H9 (cell line): Measurements from ENCODE around the gene SETSIP. TPM values are rescaled to one million over a fixed set of nuclear protein-coding genes. Genes with fewer than 3 reads are reported as not detected.

Source experiments
- DNase-seq: peaks from one replicate; pipeline ENCODE4 v3.0.0-alpha.2; 2017
- H2AFZ ChIP-seq: one replicate; pipeline ENCODE4 v1.6.1; 2013; ENCODE audit warnings: mild to moderate bottlenecking, low read length, control low read depth, moderate library complexity
- H2AK5ac ChIP-seq: 2 replicates; pipeline ENCODE4 v1.6.1; 2013; ENCODE audit warnings: low read length, control low read depth, mixed read lengths; ENCODE audit not compliant: insufficient read length
- H2BK120ac ChIP-seq: one replicate; pipeline ENCODE4 v1.6.1; 2013; ENCODE audit warnings: low read depth, mild to moderate bottlenecking, low read length, control low read depth, inconsistent platforms; ENCODE audit not compliant: poor library complexity, severe bottlenecking
- H2BK12ac ChIP-seq: 2 replicates; pipeline ENCODE4 v1.6.1; 2013; ENCODE audit warnings: low read length, control low read depth, mixed read lengths, low read depth; ENCODE audit not compliant: insufficient read length
- H2BK15ac ChIP-seq: 2 replicates; pipeline ENCODE4 v1.6.1; 2013; ENCODE audit warnings: low read depth, low read length, control low read depth
- H2BK20ac ChIP-seq: one replicate; pipeline ENCODE4 v1.6.1; 2013; ENCODE audit warnings: low read depth, mild to moderate bottlenecking, low read length, control low read depth, inconsistent platforms; ENCODE audit not compliant: poor library complexity, severe bottlenecking
- H2BK5ac ChIP-seq: 2 replicates; pipeline ENCODE4 v1.6.1; 2013; ENCODE audit warnings: low read length, control low read depth, mixed read lengths; ENCODE audit not compliant: insufficient read length
- H3K14ac ChIP-seq: 2 replicates; pipeline ENCODE4 v1.6.1; 2013; ENCODE audit warnings: low read length, control low read depth; ENCODE audit not compliant: insufficient read depth
- H3K18ac ChIP-seq: 2 replicates; pipeline ENCODE4 v1.6.1; 2013; ENCODE audit warnings: low read depth, mild to moderate bottlenecking, mixed read lengths, low read length, control low read depth; ENCODE audit not compliant: insufficient read length
- H3K23ac ChIP-seq: 2 replicates; pipeline ENCODE4 v1.6.1; 2013; ENCODE audit warnings: low read length, control low read depth, mixed read lengths, low read depth; ENCODE audit not compliant: insufficient read length
- H3K23me2 ChIP-seq: 2 replicates; pipeline ENCODE4 v1.6.1; 2013; ENCODE audit warnings: low read depth, mild to moderate bottlenecking, mixed read lengths, low read length, control low read depth; ENCODE audit not compliant: insufficient read length, poor library complexity, severe bottlenecking
- H3K27ac ChIP-seq: 2 replicates; pipeline ENCODE4 v1.5.1; 2013; ENCODE audit warnings: low read length, control low read depth, mixed read lengths, low read depth; ENCODE audit not compliant: insufficient read length
- H3K27me3 ChIP-seq: 2 replicates; pipeline ENCODE4 v1.6.1; 2013; ENCODE audit warnings: low read length, control low read depth, inconsistent platforms; ENCODE audit not compliant: insufficient read depth
- H3K4ac ChIP-seq: 2 replicates; pipeline ENCODE4 v1.6.1; 2013; ENCODE audit warnings: low read depth, mild to moderate bottlenecking, control low read depth, inconsistent platforms, low read length, moderate library complexity
- H3K4me1 ChIP-seq: 2 replicates; pipeline ENCODE4 v1.6.1; 2013; ENCODE audit warnings: low read length, control low read depth, inconsistent platforms; ENCODE audit not compliant: insufficient read depth
- H3K4me2 ChIP-seq: 2 replicates; pipeline ENCODE4 v1.6.1; 2013; ENCODE audit warnings: low read length, control low read depth, mixed read lengths; ENCODE audit not compliant: insufficient read length, insufficient read depth
- H3K56ac ChIP-seq: 2 replicates; pipeline ENCODE4 v1.6.1; 2013; ENCODE audit warnings: low read depth, mild to moderate bottlenecking, mixed read lengths, low read length, control low read depth; ENCODE audit not compliant: insufficient read length
- H3K79me1 ChIP-seq: 2 replicates; pipeline ENCODE4 v1.6.1; 2013; ENCODE audit warnings: low read depth, mild to moderate bottlenecking, moderate library complexity, low read length, control low read depth, inconsistent platforms; ENCODE audit not compliant: insufficient read depth, poor library complexity, severe bottlenecking
- H3K79me2 ChIP-seq: 2 replicates; pipeline ENCODE4 v1.6.1; 2013; ENCODE audit warnings: low read length, control low read depth, inconsistent platforms; ENCODE audit not compliant: insufficient read depth
- H3K9ac ChIP-seq: 2 replicates; pipeline ENCODE4 v1.6.1; 2013; ENCODE audit warnings: low read length, control low read depth, mixed read lengths; ENCODE audit not compliant: insufficient read length; ENCODE audit errors: extremely low read depth
- H3K9me3 ChIP-seq: one replicate; pipeline ENCODE4 v1.6.1; 2013; ENCODE audit warnings: low read depth, low read length, inconsistent platforms; ENCODE audit not compliant: control insufficient read depth
- H3T11ph ChIP-seq: one replicate; pipeline ENCODE4 v1.6.1; 2013; ENCODE audit warnings: mild to moderate bottlenecking, low read length, control low read depth, inconsistent platforms
- H4K20me1 ChIP-seq: one replicate; pipeline ENCODE4 v1.6.1; 2013; ENCODE audit not compliant: control insufficient read depth, insufficient read length, insufficient read depth
- H4K5ac ChIP-seq: 2 replicates; pipeline ENCODE4 v1.6.1; 2013; ENCODE audit warnings: low read depth, mild to moderate bottlenecking, mixed read lengths, low read length, control low read depth; ENCODE audit not compliant: insufficient read length
- H4K8ac ChIP-seq: replicated peaks from 2 replicates; pipeline ENCODE4 v1.6.1; 2013; ENCODE audit warnings: low read length, control low read depth, mixed read lengths, low read depth; ENCODE audit not compliant: insufficient read length
- H4K91ac ChIP-seq: 2 replicates; pipeline ENCODE4 v1.6.1; 2013; ENCODE audit warnings: low read depth, mild to moderate bottlenecking, moderate library complexity, mixed read lengths, low read length, control low read depth; ENCODE audit not compliant: insufficient read length
- H3K27ac Mint-ChIP-seq, 3 experiments: 2 replicates in 2 of 3; 3 replicates in 1 of 3; pipeline ENCODE4 v1.8.0; 2020 to 2021; ENCODE audit warnings: mixed read lengths in 3 of 3, mild to moderate bottlenecking in 1 of 3, moderate library complexity in 1 of 3
- H3K27me3 Mint-ChIP-seq: 2 replicates; pipeline ENCODE4 v1.8.0; 2021; ENCODE audit warnings: low read depth, mild to moderate bottlenecking, moderate library complexity, mixed read lengths
- H3K36me3 Mint-ChIP-seq, 3 experiments: 2 replicates in 2 of 3; 3 replicates in 1 of 3; pipeline ENCODE4 v1.8.0; 2020 to 2021; ENCODE audit warnings: low read depth in 3 of 3, mixed read lengths in 3 of 3; ENCODE audit not compliant: insufficient read depth in 1 of 3
- H3K4me1 Mint-ChIP-seq, 2 experiments: 2 replicates each; pipeline ENCODE4 v1.8.0; 2020; ENCODE audit warnings: mixed read lengths in 2 of 2
- H3K4me3 Mint-ChIP-seq, 2 experiments: 2 replicates in 1 of 2; 3 replicates in 1 of 2; pipeline ENCODE4 v1.8.0; 2020 to 2021; ENCODE audit warnings: mild to moderate bottlenecking in 2 of 2, mixed read lengths in 2 of 2, moderate library complexity in 1 of 2
- H3K9me3 Mint-ChIP-seq, 2 experiments: 2 replicates in 1 of 2; 3 replicates in 1 of 2; pipeline ENCODE4 v1.8.0; 2020; ENCODE audit warnings: mild to moderate bottlenecking in 2 of 2, mixed read lengths in 2 of 2, moderate library complexity in 1 of 2
- WGBS: extraction: QIAGEN DNeasy Blood & Tissue Kit; methylation state at CpG from one replicate; pipeline ENCODE4 v1.1.7; 2013; ENCODE audit warnings: missing lambda C conversion rate, low lambda C conversion rate, mixed read lengths; ENCODE audit not compliant: insufficient read length; ENCODE audit errors: extremely low coverage; 5-methylcytosine and 5-hydroxymethylcytosine counted together
- total RNA-seq: library from RNA; stranded (reverse); gene quantifications from 2 replicates; pipeline ENCODE4 v1.2.1, GENCODE V29; 2021
- TF ChIP-seq, protein P1 (sequence below): fragments of 200-600 bp; sonication (generic); conservative IDR thresholded peaks from 3 replicates; pipeline ENCODE4 v1.8.0; 2021; ENCODE audit warnings: antibody characterized with exemption, mild to moderate bottlenecking

The SETSIP gene
- total RNA-seq, 1 experiment from 2014 or later = 0.35 TPM

DNA sequence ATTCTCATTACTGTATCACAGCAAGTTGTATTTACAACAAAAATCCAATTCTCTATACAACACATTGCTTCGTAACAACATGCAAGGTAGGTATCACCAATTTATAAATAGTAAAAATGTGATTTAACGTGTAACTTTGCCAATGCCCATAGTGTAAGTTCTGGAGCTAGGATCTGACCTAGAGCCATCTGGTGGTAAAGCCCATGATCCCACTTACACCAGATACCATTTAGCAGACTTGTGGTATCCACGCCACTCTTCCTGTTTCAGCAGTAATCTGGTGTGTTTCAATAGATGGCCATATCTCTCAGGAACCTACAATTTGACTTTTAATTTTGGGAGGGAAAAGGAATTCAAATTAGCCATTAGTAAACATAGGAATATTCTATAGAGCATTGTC is 10.2 kb downstream of the SETSIP start:
- Histone ChIP-seq H2BK20ac (no peak overlapping the region), H3K4ac (no peak overlapping the region), H4K5ac (no peak overlapping the region), H3K9ac (no peak overlapping the region), H3K79me2 (no peaks in the 10 kb centered on the region), H3K18ac (no peak overlapping the region), H4K20me1 (no peaks in the 10 kb centered on the region), H3K79me1 (no peaks in the 10 kb centered on the region), H3T11ph (no peak overlapping the region), H2BK15ac (no peak overlapping the region), H2BK5ac (no peak overlapping the region), H3K9me3 (no peaks in the 10 kb centered on the region), H2AFZ (no peak overlapping the region), H3K14ac (no peak overlapping the region), H3K4me2 (no peak overlapping the region), H3K23me2 (no peaks in the 10 kb centered on the region), H3K4me1 (no peaks in the 10 kb centered on the region), H3K27me3 (no peaks in the 10 kb centered on the region), H3K27ac (no peak overlapping the region), H2BK12ac (no peak overlapping the region), H3K23ac (no peak overlapping the region), H2AK5ac (no peak overlapping the region), H4K8ac (no peak overlapping the region), H3K56ac (no peak overlapping the region), H4K91ac (no peak overlapping the region), H2BK120ac (no peak overlapping the region)
- Mint-ChIP-seq H3K27me3 (no peaks in the 10 kb centered on the region), H3K27ac (no peak overlapping the region), H3K36me3 (no peaks in the 10 kb centered on the region), H3K4me1 (no peaks in the 10 kb centered on the region), H3K9me3 (peaks cover 0 to 3% of the 10 kb centered on the region in 2 experiments; a peak in 1 of 5 replicates), H3K4me3 (no peak overlapping the region)
- WGBS = no CpG with 5 or more reads among the region's 3 CpGs
- TF ChIP-seq, protein P1, sequence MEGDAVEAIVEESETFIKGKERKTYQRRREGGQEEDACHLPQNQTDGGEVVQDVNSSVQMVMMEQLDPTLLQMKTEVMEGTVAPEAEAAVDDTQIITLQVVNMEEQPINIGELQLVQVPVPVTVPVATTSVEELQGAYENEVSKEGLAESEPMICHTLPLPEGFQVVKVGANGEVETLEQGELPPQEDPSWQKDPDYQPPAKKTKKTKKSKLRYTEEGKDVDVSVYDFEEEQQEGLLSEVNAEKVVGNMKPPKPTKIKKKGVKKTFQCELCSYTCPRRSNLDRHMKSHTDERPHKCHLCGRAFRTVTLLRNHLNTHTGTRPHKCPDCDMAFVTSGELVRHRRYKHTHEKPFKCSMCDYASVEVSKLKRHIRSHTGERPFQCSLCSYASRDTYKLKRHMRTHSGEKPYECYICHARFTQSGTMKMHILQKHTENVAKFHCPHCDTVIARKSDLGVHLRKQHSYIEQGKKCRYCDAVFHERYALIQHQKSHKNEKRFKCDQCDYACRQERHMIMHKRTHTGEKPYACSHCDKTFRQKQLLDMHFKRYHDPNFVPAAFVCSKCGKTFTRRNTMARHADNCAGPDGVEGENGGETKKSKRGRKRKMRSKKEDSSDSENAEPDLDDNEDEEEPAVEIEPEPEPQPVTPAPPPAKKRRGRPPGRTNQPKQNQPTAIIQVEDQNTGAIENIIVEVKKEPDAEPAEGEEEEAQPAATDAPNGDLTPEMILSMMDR = peak; percentile 48; the same call in 2 of the 3 replicates
- DNase-seq = no peak
